GM12874 (cell line): ENCODE results near the gene FAM236B.
"Not testable (repeated sequence)": the region's sequence is repeated elsewhere in the genome, so short reads cannot be mapped to it uniquely, and the experiment has no call there.

Source experiments
- TF ChIP-seq, protein P1 (sequence below): IDR thresholded peaks from 2 replicates; pipeline ENCODE4 v1.5.1; 2011; ENCODE audit warnings: low read depth, mild to moderate bottlenecking, control low read depth, low read length, moderate library complexity; ENCODE audit not compliant: insufficient read depth

The FAM236B gene

DNA sequence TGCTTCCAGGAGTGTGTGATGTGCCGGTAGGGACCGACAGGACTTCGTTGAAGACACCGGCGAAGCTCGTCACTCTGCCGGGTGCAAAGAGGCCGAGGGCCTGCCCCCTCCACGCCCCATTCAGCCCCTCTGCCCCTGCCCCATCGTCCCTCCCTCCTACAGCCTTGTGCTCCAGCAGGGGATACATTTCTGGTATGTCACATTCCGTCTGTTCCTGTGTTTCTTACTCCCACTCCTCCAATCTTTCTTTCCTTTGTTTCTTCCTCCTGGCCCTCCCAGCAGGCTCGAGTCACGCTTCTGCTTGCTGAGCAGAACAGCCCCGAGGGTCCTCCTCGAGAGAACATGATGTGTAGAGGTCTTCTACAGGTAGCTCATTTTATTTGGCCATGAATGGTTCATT lies at the start of gene FAM236B:
FAM236B (minus strand) TSS at position 101 of the 400 bp plus-strand sequence; CDS start at position 1, 100 bp downstream.
- TF ChIP-seq, protein P1, sequence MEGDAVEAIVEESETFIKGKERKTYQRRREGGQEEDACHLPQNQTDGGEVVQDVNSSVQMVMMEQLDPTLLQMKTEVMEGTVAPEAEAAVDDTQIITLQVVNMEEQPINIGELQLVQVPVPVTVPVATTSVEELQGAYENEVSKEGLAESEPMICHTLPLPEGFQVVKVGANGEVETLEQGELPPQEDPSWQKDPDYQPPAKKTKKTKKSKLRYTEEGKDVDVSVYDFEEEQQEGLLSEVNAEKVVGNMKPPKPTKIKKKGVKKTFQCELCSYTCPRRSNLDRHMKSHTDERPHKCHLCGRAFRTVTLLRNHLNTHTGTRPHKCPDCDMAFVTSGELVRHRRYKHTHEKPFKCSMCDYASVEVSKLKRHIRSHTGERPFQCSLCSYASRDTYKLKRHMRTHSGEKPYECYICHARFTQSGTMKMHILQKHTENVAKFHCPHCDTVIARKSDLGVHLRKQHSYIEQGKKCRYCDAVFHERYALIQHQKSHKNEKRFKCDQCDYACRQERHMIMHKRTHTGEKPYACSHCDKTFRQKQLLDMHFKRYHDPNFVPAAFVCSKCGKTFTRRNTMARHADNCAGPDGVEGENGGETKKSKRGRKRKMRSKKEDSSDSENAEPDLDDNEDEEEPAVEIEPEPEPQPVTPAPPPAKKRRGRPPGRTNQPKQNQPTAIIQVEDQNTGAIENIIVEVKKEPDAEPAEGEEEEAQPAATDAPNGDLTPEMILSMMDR = not testable (repeated sequence)

DNA sequence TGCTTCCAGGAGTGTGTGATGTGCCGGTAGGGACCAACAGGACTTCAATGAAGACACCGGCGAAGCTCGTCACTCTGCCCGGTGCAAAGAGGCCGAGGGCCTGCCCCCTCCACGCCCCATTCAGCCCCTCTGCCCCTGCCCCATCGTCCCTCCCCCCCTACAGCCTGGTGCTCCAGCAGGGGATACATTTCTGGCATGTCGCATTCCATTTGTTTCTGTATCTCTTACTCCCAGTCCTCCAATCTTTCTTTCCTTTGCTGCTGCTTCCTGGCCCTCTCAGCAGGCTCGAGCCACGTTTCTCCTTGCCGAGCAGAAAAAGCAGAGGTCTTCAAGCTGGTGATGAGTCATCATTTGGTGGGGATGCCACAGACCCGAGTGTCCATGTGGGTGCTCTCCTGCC lies 25.6 kb upstream of the FAM236B start, which contains the start of gene FAM236D:
FAM236D (minus strand) TSS at position 101 of the 400 bp plus-strand sequence; CDS start at position 1, 100 bp downstream.
- TF ChIP-seq, protein P1 = not testable (repeated sequence)

DNA sequence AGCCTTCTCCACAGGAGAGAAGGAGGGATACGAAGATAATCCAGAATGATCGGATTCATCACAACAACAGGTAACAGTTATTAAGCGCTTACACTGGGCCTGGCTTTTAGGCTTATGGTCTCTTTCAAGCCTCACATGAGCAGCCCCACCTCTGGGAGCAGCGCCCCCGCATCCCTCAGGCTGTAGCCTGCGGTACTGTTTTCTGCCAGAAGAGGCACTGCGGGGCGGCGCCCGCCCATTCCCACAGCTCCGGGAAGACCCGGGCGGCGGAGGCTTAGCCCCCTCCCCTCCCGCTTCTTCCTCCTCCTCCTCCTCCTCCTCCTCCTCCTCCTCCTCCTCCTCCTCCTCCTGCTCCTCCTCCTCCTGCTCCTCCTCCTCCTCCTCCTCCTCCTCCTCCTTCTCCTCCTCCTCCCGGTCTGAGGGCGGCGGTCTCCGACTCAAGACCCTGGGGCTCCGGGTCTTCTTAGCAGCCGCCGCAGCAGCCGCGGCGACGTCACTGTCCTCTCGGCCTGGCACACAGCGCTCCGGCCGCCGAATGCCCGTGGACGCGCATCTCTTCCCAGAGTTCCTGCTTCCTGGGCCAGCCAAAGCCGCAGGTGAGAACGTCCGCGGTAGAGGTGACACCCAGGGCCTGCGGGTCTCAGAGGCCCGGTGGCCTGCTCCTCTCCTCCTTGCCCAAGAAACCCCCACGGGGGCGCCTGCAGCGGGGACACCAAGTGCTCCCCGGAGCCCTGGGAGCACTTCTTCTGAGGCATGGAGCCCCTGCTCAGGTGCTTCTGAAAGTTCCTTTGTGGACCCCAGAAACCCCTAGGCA lies 5.6 kb downstream of the FAM236B start, which contains the start of gene DMRTC1B:
DMRTC1B (plus strand) TSS at position 238 of the 814 bp plus-strand sequence. CDS start 68,246 bp downstream, outside the sequence.
- TF ChIP-seq, protein P1 = not testable (repeated sequence)

DNA sequence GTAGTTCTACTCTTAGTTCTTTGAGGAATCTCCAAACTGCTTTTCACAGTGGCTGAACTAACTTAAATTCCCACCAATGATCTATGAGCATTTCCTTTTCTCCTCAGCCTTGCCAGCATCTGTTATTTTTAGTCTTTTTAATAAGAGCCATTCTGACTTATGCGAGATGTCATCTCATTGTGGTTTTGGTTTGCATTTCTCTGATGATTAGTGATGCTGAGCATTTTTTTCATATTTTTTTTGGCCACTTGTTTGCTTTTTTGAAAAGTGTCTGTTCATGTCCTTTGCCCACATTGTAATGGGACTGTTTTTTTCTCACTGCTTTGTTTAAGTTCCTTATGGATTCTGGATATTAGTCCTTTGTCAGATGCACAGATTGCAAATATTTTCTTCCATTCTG lies 46.9 kb downstream of the FAM236B start:
- TF ChIP-seq, protein P1 = no peak
